ENCODE results near the gene TUBB4A.
A peak's percentile ranks its signal among the peaks of the same experiment; 100 is the strongest.

TUBB4A gene

GRCh38 chr19:6466526-6467248 lies 35.4 kb downstream of the TUBB4A start:
- DNase-seq (ENCODE audit: low spot score) = no peak

DNA sequence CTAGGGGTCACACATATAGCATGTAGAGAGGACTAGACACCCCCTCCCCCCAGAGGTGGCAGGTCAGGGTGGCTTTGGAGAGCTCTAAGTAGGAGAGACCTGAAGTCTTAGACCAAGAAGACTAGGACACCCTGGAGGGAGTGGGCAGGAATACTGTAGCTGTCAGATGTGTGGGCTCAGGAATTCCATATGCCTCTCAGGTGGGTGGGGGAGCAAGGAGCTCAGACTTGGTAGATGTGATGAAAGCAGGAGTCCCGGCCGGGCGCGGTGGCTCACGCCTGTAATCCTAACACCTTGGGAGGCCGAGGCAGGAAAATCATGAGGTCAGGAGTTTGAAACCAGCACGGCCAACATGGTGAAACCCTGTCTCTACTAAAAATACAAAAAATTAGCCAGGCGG lies 36.4 kb downstream of the TUBB4A start:
- no peak for DNase-seq (ENCODE audit: low spot score)

GRCh38 chr19:6465006-6465405 lies 37.1 kb downstream of the TUBB4A start:
- no peak for DNase-seq (ENCODE audit: low spot score)

DNA sequence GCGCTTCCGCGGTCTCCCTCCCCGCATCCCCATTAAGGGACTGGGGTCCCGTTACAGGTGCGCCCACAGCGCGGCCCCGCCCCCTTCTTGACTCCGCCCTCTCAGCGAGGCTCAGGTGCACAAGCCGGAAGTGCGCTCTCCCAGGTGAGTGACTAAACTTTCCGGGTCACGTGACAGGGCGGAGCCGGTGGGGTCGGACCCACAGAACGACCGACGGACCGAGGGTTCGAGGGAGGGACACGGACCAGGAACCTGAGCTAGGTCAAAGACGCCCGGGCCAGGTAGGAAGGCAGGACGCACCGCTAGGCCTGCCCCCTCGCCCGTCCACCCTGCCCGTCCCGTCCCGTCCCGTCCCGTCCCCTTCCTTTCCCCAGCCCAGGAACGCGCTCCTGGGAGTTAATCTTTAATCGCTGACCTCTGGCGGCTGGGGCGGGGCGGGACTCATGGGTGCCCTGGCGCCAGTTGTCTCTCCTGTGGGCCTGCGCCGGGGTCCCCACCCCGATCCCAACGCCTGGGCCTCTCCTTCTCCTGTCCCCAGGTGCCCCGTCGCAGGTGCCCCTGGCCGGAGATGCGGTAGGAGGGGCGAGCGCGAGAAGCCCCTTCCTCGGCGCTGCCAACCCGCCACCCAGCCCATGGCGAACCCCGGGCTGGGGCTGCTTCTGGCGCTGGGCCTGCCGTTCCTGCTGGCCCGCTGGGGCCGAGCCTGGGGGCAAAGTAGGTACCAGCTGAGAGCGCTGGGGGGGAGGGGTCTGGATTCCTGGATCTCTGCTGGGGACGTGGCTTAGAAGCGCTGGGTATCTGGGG lies 37.8 kb downstream of the TUBB4A start, which contains the start of gene CRB3:
TSS of gene CRB3 (plus strand) at position 202 of the 804 bp plus-strand sequence. CDS start at position 633, 431 bp downstream.
- DNase-seq (ENCODE audit: low spot score) = no peak

DNA sequence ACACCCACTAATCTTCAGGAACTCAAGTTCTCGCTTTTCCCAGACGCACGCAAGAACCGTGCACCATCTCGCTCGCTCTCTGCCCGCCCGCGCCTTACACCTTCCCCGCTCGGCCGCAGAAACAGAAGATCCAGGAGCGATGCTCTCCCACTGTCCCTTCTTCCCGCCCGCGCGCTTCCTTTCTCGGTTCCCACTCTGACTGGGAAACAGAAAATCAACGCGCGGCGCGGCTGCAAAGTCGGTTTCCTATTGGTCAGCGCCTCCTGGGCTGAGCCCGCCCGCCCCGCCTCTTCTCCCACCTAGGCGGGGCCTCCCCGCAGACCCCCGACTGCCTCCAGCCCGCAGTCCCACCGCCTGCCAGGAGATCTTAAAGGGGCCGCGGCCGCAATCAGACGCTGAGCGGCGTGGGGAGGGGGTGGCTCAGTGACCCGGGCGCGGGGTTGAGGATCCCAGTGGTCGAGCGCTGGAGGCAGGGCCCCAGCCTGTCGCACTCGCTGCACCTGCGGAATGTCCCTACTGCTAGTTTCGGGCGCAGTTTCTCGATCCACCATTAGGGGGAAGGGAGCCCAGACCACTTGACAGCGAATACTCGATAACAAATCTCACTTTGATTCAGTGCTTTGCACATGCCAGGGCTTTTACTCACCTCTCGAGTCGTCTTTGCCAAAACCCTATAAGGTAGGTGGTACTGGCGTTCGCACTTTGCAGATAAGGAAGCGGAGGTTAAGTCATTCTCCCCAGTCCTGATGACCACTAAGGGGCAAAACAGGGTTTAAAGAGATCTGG lies 41.8 kb downstream of the TUBB4A start:
- peak; percentile 99 for DNase-seq (ENCODE audit: low spot score)

DNA sequence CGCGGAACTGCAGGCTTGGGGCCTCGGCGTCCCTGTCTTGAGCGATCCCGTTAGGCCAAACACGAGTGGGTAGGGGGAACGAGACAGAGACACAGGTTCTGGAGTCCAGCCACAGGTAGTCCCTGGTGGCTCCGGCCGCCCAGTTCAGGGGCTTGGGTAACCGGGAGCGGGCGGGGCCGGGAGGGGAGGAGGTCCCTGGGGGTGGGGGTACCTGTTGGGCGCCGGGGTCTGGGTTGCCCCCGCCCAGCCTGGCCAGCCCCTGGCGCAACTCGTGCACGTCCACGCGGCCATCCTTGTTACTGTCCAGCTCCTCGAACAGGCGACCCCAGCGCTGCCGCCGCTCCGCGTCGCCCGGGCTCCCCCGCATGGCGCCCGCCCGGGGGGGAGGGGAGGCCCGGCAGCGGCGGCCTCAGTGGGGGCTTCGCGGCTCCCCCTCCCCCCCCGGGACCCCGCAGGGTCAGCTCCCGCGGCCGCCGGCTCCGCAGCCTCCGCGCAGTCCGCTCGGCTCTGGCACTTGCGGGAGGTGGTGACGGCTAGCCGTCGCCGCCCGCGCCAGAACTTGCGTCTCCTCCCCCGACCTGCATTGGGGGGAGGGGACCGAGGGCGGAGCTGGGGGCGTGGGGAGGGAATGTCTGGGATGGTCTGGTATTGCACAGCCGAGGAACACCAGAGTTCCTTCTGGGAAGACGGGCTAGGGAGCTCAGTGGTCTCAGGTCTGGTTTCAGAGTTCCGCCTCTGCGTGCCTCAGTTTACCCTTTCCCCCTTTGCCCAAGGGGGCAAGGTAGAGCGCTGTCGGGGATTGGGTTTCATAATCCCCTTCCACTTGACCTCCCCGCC lies 42.6 kb downstream of the TUBB4A start, which contains the start of gene SLC25A23:
TSS of gene SLC25A23 (minus strand) at position 531 of the 837 bp plus-strand sequence. CDS start at position 367, 164 bp downstream.
- peak; percentile 90 for DNase-seq (ENCODE audit: low spot score)

- DNase-seq (ENCODE audit: low spot score) = no peak
Observed at GRCh38 chr19:6458695-6459261, 43.3 kb downstream of the TUBB4A start.

DNA sequence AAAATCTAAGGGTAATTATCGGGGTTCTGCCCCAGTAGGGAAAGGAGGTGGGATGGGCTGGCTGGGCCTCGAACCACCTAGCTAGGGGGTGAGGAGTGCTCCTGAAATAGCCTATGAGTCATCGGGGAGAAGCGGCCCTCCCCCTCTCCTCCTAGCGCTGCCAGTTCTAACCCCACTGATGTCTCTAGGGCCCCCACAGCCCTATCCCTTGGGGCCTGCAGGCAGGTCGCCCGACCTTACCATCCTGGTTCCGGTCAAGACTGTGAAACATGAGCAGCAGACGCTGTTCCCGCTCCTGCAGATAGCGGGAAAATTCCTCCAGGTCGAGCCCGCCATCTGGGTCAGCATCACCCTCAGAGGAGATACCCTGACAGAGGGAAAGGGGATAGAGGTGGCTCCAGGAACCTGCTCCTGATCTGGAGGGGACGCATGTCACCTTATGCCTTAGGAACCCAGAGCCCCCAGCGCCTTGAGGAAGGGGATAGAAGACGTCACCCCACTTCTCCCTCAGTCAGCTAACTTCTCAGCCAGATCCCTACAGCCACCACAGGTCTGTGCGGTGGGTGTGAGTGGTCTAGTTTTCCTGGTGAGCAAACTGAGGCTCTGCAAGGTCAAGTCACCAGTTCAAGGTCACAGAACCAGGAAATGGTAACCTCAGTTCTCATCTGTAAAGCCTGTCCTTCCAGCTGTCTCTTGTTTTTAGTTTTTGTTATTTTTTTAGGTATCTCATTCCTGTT lies 44.0 kb downstream of the TUBB4A start:
- no peak for DNase-seq (ENCODE audit: low spot score)

DNA sequence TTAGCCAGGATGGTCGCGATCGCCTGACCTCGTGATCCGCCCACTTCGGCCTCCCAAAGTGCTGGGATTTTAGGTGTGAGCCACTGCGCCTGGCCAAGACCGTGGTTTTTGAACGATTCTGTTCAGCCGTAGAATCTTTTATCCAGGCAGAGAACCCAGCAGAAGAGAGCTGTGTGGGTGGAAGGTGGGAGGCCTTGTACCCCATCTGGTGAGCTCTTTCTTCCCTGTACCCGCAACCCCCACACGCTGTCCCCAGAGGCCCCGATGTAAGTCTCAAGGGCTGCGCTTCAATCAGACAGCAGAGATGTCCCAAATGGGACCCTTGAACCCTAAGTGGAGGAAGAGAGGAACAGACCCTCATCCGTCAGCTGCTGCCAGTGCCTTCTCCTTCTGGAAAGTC lies 46.2 kb downstream of the TUBB4A start:
- no peak for DNase-seq (ENCODE audit: low spot score)

DNA sequence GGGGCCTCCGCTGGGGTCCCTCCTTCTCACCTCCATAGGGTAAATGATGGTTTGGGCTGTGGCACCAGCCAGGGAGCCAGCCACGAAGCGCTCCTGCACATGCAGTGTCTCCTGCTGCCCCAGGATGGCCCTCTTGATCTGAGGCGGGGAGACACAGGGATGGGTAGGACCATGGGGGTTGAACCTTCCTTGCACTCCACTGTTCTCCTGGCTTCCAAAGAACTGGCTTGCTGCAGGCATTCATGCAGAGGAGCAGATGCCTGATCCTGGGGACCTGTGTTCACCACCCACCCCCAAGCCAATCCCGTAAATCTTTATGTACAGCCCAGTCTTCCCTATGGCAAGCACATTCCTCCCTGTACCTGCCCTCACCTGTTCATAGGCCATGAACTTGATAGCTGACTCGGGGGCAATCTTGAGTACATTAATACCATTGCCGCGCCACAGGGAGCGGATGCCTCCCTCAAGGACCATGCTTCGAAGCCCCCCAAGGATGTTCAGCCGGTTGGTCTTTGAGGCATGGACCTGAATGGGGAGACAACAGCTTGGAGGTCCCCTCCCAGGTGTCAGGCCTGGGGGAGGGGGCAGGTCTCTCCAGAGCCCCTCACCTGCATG lies 48.1 kb downstream of the TUBB4A start:
- DNase-seq (ENCODE audit: low spot score) = no peak

DNA sequence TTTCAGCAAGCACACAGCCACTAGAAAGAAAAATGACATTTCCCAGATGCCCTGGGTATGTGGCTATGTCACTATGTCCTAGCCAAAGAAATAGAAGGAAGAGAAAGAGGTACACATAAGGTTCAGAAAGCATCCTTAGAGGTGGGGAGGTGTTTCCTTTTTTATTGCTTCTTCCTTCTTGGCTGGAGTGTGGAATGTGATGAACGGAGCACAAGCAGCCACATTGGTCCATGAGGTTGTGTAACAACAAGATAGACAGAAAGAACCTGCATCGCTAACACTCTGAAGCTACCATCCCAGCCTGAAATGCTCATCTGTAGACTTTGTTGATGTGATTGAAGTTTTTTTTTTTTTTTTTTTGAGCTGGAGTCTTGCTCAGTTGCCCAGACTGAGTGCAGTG lies 49.2 kb downstream of the TUBB4A start:
- no peak for DNase-seq (ENCODE audit: low spot score)

- DNase-seq (ENCODE audit: low spot score) = no peak
Observed at GRCh38 chr19:6452223-6452614, 49.9 kb downstream of the TUBB4A start.

DNA sequence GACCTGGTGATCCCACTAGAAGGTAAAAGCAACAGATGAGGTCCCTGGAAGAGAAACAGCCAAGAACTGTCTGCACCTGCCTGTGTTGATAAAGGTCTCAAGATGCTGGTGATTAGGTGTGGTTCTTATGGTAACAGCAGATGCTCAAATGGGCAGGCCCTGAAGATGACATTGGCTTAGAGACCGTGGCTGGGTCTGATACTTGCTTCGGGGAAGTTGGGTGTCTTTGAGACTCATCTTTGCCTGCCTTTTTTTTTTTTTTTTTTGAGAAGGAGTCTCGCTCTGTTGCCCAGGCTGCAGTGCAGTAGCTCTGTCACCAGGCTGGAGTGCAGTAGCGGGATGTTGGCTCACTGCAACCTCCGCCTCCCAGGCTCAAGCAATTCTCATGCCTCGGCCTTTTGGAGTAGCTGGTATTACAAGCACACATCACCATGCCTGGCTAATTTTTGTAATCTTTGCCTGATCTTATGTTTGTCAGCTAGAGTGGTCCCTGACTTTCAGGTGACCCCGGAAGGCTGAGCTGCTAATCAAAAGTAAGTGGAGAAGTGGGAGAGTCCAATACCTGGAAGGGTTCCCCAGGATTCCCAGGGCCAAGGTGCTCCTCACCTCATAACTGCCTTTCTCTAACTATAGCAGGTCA lies 50.4 kb downstream of the TUBB4A start:
- DNase-seq (ENCODE audit: low spot score) = no peak

GRCh38 chr19:6450166-6450565 lies 51.9 kb downstream of the TUBB4A start:
- no peak for DNase-seq (ENCODE audit: low spot score)

DNA sequence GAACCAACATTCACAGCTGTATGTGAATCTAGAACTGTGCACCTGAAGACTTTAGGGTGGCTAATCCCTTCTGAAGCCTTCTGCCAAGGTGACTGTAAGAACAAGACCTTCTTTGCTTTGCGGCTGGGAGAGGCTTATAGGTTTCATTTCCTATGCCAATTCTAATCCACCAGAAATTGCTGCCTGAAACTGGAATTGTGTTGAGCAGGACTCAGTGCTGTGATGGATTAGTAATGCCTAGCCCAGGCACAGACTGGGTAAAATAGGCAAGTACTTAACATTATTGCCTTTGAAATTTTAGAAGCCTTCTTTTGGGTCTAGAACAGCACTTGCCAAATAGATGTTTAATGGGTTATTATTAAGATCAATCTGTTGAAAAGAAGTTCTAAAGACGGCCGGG lies 54.1 kb downstream of the TUBB4A start:
- DNase-seq (ENCODE audit: low spot score) = no peak

DNA sequence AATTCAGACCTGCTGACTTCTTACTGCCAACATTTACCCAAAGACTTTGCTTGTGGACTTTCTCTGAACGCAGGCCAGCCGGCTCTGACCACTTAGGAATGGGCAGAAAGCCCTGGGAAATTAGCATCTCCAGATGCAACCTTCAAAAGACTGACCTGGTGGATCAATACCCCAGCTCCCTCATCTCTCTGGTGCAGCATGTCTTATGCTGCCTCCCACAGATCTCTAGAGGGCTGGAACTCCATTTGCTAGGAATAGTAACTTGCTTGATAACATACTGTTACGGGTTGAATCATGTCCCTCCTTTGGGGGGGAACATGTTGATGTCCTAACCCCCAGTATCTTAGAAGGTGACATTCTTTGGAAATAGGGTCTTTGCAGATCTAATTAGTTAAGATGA lies 55.7 kb downstream of the TUBB4A start:
- no peak for DNase-seq (ENCODE audit: low spot score)

All from AG20443 (cell line).